K562 (cell line): ENCODE measurements around the gene NDP. TPM values are rescaled to one million over a fixed set of nuclear protein-coding genes. Genes with fewer than 3 reads are reported as not detected.

ENCODE experiments used
- CC2D1A ChIP-seq: fragments of 450-650 bp; IDR thresholded peaks from 2 replicates; pipeline ENCODE4 v1.6.1; 2017; ENCODE audit warnings: mild to moderate bottlenecking
- FIP1L1 ChIP-seq: fragments of 200-400 bp; formaldehyde crosslinking; IDR thresholded peaks from 2 replicates; pipeline ENCODE4 v1.6.1; 2018; ENCODE audit warnings: mild to moderate bottlenecking, low read depth, low read length; ENCODE audit not compliant: poor library complexity, severe bottlenecking
- FUS ChIP-seq: fragments of 200-400 bp; formaldehyde crosslinking; optimal IDR thresholded peaks from 2 replicates; pipeline ENCODE3; 2017; ENCODE audit warnings: low read depth, low read length
- MAFK ChIP-seq: IDR thresholded peaks from 2 replicates; pipeline ENCODE4 v1.6.1; 2011; ENCODE audit warnings: low read length, improper control_type of control experiment
- MCM5 ChIP-seq: fragments of 450-650 bp; IDR thresholded peaks from 2 replicates; pipeline ENCODE4 v1.6.1; 2016; ENCODE audit warnings: low read depth
- RAD51 ChIP-seq: fragments of 450-650 bp; IDR thresholded peaks from 2 replicates; pipeline ENCODE4 v1.7.1; 2016; ENCODE audit warnings: low read depth, mild to moderate bottlenecking, borderline replicate concordance
- RBM15 ChIP-seq: fragments of 200-400 bp; formaldehyde crosslinking; IDR thresholded peaks from 2 replicates; pipeline ENCODE4 v1.6.1; 2018; ENCODE audit warnings: mild to moderate bottlenecking, low read length, moderate library complexity; ENCODE audit not compliant: insufficient read depth
- ZNF140 ChIP-seq: fragments of 250-450 bp; sonication (Bioruptor Pico); IDR thresholded peaks from 2 replicates; pipeline ENCODE4 v1.8.0; 2021; ENCODE audit warnings: moderate library complexity, mild to moderate bottlenecking, inconsistent platforms
- ZNF217 ChIP-seq: sonication (generic); formaldehyde crosslinking; IDR thresholded peaks from 2 replicates; pipeline ENCODE4 v1.8.0; 2022; ENCODE audit warnings: mild to moderate bottlenecking, missing genetic modification reagents
- ZNF507 ChIP-seq: conservative IDR thresholded peaks from 2 replicates; pipeline ENCODE4 v1.6.1; 2017; ENCODE audit warnings: missing genetic modification characterization, missing compliant biosample characterization
- ZNF696 ChIP-seq: fragments of 250-450 bp; sonication (Bioruptor Pico); conservative IDR thresholded peaks from 2 replicates; pipeline ENCODE4 v1.4.0; 2020; ENCODE audit warnings: mild to moderate bottlenecking, moderate library complexity
- polyA plus RNA-seq, 8 experiments: library from polyadenylated mRNA; depleted of rRNA in 4 of 8; stranded (reverse) in 5 of 8; unstranded in 3 of 8; fragments of >200 nt; fragmentation: Nextera tagmentation in 2 of 8; fragmentation: Illumina TruSeq in 1 of 8; extraction: Ambion mirVana in 2 of 8; extraction: Trizol in 1 of 8; gene quantifications; 2 replicates each; pipeline versions ENCODE4 v1.2.1 to v1.2.3, GENCODE V29; 2011 to 2014; ENCODE audit warnings: inconsistent platforms in 1 of 8, missing spikeins in 1 of 8
- total RNA-seq, 7 experiments: library from RNA; depleted of rRNA in 6 of 7; stranded (reverse); fragments of >200 nt in 6 of 7; fragmentation: Illumina TruSeq in 2 of 7; extraction: Trizol in 2 of 7; gene quantifications; 2 replicates each; pipeline versions ENCODE4 v1.2.1 to v1.2.3, GENCODE V29; 2011 to 2021; ENCODE audit warnings: low replicate concordance in 1 of 7
- TF ChIP-seq, protein P1 (sequence below): fragments of 200-400 bp; formaldehyde crosslinking; IDR thresholded peaks from 2 replicates; pipeline ENCODE4 v1.6.1; 2017; ENCODE audit warnings: mild to moderate bottlenecking, low read depth, low read length, moderate library complexity
- TF ChIP-seq, protein P2 (sequence below): sonication (generic); formaldehyde crosslinking; IDR thresholded peaks from 2 replicates; pipeline ENCODE4 v1.8.1; 2023; ENCODE audit warnings: mild to moderate bottlenecking, missing genetic modification reagents
- TF ChIP-seq, protein P3 (sequence below): fragments of 250-450 bp; sonication (Bioruptor Pico); IDR thresholded peaks from 2 replicates; pipeline ENCODE4 v1.5.0; 2021; ENCODE audit warnings: mild to moderate bottlenecking, borderline replicate concordance
- TF ChIP-seq, protein P4 (sequence below): fragments of 250-450 bp; sonication (Bioruptor Pico); IDR thresholded peaks from 2 replicates; pipeline ENCODE4 v1.4.0; 2020; ENCODE audit warnings: mild to moderate bottlenecking, moderate library complexity, borderline replicate concordance
- TF ChIP-seq, protein P5 (sequence below): fragments of 450-650 bp; formaldehyde crosslinking; IDR thresholded peaks from 2 replicates; pipeline ENCODE4 v1.4.0; 2020; ENCODE audit warnings: mild to moderate bottlenecking, moderate library complexity

Gene NDP
- total and polyA plus RNA-seq, 9 of the 15 experiments (the other 6 are each of a cell fraction or from before 2014, with no cell fraction given) = not detected

DNA sequence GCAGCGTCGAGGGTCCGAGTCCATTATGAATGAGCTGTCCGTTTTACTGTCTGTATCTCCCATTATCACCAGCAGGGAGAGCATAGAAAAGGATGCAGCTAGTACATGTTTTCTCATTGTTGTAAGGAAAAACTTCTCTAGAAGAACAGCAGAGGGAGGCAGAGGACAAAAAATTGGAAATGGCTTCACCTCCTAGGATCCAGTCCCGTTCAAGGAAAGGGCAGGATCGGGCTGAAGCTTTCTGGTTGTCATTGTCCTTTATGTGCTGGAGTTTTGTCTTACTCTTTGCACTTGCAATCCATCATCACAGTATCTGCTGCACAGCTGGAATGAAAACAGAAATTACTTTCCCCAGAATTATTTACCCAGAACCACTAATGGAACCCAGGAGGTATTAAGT is 14.7 kb downstream of the NDP start (continued):
- TF ChIP-seq, protein P1, sequence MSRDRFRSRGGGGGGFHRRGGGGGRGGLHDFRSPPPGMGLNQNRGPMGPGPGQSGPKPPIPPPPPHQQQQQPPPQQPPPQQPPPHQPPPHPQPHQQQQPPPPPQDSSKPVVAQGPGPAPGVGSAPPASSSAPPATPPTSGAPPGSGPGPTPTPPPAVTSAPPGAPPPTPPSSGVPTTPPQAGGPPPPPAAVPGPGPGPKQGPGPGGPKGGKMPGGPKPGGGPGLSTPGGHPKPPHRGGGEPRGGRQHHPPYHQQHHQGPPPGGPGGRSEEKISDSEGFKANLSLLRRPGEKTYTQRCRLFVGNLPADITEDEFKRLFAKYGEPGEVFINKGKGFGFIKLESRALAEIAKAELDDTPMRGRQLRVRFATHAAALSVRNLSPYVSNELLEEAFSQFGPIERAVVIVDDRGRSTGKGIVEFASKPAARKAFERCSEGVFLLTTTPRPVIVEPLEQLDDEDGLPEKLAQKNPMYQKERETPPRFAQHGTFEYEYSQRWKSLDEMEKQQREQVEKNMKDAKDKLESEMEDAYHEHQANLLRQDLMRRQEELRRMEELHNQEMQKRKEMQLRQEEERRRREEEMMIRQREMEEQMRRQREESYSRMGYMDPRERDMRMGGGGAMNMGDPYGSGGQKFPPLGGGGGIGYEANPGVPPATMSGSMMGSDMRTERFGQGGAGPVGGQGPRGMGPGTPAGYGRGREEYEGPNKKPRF = no peak
- TF ChIP-seq, protein P2, sequence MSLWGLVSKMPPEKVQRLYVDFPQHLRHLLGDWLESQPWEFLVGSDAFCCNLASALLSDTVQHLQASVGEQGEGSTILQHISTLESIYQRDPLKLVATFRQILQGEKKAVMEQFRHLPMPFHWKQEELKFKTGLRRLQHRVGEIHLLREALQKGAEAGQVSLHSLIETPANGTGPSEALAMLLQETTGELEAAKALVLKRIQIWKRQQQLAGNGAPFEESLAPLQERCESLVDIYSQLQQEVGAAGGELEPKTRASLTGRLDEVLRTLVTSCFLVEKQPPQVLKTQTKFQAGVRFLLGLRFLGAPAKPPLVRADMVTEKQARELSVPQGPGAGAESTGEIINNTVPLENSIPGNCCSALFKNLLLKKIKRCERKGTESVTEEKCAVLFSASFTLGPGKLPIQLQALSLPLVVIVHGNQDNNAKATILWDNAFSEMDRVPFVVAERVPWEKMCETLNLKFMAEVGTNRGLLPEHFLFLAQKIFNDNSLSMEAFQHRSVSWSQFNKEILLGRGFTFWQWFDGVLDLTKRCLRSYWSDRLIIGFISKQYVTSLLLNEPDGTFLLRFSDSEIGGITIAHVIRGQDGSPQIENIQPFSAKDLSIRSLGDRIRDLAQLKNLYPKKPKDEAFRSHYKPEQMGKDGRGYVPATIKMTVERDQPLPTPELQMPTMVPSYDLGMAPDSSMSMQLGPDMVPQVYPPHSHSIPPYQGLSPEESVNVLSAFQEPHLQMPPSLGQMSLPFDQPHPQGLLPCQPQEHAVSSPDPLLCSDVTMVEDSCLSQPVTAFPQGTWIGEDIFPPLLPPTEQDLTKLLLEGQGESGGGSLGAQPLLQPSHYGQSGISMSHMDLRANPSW (CRISPR knock-in tag) = no peak
- TF ChIP-seq, protein P3, sequence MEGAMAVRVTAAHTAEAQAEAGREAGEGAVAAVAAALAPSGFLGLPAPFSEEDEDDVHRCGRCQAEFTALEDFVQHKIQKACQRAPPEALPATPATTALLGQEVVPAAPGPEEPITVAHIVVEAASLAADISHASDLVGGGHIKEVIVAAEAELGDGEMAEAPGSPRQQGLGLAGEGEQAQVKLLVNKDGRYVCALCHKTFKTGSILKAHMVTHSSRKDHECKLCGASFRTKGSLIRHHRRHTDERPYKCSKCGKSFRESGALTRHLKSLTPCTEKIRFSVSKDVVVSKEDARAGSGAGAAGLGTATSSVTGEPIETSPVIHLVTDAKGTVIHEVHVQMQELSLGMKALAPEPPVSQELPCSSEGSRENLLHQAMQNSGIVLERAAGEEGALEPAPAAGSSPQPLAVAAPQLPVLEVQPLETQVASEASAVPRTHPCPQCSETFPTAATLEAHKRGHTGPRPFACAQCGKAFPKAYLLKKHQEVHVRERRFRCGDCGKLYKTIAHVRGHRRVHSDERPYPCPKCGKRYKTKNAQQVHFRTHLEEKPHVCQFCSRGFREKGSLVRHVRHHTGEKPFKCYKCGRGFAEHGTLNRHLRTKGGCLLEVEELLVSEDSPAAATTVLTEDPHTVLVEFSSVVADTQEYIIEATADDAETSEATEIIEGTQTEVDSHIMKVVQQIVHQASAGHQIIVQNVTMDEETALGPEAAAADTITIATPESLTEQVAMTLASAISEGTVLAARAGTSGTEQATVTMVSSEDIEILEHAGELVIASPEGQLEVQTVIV = no peak
- TF ChIP-seq, protein P4, sequence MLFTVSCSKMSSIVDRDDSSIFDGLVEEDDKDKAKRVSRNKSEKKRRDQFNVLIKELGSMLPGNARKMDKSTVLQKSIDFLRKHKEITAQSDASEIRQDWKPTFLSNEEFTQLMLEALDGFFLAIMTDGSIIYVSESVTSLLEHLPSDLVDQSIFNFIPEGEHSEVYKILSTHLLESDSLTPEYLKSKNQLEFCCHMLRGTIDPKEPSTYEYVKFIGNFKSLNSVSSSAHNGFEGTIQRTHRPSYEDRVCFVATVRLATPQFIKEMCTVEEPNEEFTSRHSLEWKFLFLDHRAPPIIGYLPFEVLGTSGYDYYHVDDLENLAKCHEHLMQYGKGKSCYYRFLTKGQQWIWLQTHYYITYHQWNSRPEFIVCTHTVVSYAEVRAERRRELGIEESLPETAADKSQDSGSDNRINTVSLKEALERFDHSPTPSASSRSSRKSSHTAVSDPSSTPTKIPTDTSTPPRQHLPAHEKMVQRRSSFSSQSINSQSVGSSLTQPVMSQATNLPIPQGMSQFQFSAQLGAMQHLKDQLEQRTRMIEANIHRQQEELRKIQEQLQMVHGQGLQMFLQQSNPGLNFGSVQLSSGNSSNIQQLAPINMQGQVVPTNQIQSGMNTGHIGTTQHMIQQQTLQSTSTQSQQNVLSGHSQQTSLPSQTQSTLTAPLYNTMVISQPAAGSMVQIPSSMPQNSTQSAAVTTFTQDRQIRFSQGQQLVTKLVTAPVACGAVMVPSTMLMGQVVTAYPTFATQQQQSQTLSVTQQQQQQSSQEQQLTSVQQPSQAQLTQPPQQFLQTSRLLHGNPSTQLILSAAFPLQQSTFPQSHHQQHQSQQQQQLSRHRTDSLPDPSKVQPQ = no peak
- TF ChIP-seq, protein P5, sequence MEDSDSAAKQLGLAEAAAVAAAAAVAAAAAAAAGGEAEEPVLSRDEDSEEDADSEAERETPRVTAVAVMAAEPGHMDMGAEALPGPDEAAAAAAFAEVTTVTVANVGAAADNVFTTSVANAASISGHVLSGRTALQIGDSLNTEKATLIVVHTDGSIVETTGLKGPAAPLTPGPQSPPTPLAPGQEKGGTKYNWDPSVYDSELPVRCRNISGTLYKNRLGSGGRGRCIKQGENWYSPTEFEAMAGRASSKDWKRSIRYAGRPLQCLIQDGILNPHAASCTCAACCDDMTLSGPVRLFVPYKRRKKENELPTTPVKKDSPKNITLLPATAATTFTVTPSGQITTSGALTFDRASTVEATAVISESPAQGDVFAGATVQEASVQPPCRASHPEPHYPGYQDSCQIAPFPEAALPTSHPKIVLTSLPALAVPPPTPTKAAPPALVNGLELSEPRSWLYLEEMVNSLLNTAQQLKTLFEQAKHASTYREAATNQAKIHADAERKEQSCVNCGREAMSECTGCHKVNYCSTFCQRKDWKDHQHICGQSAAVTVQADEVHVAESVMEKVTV (CRISPR knock-in tag) = peak; percentile 70
- TF ChIP-seq ZNF217 (no peak), CC2D1A (0 out of 2 replicates have a peak, but pooled peaks have one; percentile 16), ZNF696 (CRISPR knock-in tag) (no peak), ZNF507 (no peak), MCM5 (no peak), FIP1L1 (no peak), RAD51 (no peak), FUS (no peak), ZNF140 (no peak), MAFK (no peak), RBM15 (no peak)
